Limb (tissue), 2 donors: ENCODE results near the gene CUL1.
"Not testable (repeated sequence)": the region's sequence is repeated elsewhere in the genome, so short reads cannot be mapped to it uniquely, and the experiment has no call there.

Experiments used
- DNase-seq, 2 donors: peaks; one replicate each; pipeline ENCODE4 v3.0.0-alpha.2; 2016; ENCODE audit errors: extremely low spot score in 2 of 2

The CUL1 gene

DNA sequence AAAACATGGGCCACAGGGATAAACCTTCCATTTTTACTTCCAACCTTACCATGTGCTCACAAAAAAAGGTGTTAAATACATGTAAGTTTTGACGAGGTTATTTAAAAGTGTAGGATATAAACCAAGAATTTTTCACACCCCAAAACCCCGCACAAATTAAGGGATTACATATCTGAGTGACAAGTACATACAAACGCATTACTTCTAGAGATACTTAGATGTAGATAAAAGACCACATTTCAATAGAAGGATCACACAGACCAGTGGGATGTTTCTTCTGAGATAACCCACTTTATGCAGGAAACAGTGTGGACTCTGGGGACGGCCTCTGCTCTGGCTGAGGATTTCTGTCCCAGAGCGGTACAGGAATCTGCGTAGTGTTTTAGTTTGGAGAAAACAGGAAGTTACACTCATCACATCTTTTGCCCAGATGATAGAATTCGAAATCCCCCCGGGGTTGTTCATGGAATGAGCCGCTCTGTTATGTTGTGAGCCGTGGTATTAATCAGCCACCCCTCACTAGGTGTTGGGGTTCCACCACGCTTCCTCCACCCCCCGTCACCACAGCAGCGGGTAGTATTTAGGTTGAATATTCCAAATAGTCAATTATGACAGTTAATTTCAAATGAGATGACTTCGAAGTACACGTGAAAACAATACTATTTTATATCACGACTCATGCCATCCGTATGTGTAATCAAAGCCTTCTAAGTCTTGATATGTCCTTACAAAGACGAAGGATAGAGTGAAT lies 1.3 kb upstream of the CUL1 start:
- peak in 1 of 2 donors; percentile 38 for DNase-seq

GRCh38 chr7:148698007-148698396 lies 701 bp upstream of the CUL1 start:
- DNase-seq: no peak

DNA sequence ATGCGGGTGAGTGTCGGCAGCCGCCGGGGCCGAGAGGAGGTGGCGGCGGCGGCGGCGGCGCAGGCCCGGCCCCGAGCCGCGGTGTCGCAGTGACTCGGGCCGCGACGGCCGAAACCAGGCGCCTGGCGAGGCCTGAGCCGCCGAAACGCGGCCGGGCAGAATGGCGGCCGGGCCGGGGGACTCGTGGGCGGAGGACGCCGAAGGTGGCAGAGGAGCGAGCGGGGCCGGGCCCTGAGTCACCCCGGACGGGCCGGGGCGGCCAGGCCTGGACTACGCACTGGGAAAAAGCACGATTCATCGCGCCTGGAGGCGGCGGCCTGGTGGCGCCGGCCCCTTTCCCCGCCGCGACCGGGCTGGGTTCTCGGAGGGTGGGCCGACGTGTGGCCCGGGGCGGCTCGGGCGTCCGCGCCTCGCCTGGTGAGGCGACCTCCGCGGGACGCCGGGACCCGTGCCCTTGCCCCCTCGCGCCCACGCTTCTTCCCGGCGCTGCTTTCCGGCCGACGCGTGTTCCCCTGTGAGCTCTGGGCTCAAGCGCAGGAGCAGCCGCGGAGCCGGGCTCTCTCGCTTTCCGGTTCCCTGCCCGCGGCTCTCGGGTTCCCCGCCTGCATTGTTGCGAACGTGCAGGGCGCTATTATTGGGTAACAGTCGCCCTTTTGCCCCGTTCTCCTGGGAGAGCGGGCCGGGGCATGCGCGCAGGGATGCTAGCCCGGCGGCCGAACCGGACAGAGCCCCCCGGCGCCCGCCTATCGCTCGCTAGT lies 500 bp downstream of the CUL1 start:
- peak in 1 of 2 donors; percentile 78 for DNase-seq

- no peak for DNase-seq
Measured at GRCh38 chr7:148699782-148700629, 1.3 kb downstream of the CUL1 start.

DNA sequence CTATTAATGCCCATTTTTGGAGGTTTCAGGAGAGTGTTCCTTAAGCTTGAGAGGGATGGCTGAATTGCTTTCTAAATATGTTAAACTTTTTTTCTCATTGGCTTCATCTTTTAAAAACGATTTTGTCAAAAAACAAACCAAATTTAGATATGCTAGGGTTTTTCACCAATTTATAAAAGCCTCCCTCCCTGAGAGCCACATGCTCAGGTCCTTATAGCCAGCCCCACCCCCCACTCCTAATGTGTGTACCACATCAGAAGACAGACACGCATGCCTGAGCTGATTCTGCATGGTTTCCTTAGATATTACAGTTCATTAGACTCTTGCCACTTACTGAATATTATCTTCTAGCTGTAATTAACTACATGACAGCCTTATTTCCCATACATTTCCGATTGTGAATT lies 2.0 kb downstream of the CUL1 start:
- peak in 1 of 2 donors; percentile 44 for DNase-seq

DNA sequence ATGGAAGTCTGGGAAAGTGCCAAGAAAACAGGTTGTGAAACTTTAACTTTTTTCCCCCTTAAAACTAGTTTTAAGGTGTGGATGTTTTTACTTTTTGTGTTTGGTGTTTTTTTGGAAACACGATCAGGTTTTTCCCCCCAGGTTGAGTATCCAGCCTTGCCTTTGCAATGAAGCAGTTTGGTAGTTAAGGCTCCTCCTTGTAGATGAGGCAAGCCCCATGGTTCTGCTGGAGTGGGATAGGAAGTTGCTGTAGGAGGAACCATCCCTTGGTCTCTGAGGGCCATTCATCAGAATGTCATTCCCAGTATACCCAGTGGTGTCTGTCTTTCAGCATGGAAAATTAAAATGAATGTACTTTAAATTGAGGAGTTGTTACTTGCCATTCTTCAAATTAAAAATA lies 2.7 kb downstream of the CUL1 start:
- DNase-seq: no peak

GRCh38 chr7:148702876-148703670 lies 4.4 kb downstream of the CUL1 start:
- DNase-seq: no peak

DNA sequence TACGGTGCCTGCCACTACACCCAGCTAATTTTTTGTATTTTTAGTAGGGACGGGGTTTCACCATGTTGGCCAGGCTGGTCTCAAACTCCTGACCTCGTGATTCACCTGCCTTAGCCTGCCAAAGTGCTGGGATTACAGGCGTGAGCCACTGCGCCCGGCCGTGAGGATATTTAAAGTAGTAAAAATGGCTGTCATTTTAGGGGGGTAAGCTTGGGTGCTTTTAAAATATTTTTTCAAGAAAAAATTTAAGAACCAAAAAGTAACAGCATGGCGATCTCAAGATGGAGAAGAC lies 4.9 kb downstream of the CUL1 start:
- not testable (repeated sequence) for DNase-seq

DNA sequence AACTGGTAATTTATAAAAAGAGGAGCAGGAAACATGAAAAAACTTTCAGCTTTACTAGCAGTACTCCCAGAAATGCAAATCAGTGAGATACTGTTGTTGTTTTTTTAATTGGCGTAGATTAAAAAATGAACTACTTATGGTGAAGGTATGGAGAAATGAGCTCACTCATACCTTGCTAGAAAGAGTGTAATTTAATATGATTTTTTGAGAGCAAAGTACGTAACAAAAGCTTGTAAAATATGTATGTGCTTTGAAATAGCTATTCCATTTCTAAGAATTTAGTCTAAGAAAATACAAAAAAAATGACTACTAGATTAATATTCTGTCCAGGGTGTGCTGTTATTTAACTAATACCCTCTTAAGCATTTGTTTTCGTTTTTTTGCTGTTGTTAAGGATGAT lies 5.5 kb downstream of the CUL1 start:
- no peak for DNase-seq

GRCh38 chr7:148704970-148705369 lies 6.3 kb downstream of the CUL1 start:
- DNase-seq: no peak

DNA sequence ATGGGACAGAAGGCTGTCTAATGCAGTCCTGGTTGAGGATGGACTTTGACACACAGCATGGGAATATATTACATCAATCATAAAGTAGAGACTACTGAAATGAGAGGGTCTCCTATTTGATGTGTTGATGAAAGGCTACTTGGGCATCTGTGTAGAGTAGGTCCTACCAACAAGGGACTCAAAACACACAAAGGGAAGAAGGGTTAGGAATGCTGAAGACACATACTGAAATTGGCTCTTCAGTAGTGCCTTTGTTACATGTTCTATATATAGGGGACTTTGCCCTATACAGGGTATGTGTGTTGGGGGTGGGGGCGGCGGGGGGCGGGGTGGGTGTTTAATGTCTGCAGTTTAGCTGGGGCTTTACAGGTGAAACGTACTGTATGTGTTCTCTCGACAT lies 7.7 kb downstream of the CUL1 start:
- DNase-seq: no peak

DNA sequence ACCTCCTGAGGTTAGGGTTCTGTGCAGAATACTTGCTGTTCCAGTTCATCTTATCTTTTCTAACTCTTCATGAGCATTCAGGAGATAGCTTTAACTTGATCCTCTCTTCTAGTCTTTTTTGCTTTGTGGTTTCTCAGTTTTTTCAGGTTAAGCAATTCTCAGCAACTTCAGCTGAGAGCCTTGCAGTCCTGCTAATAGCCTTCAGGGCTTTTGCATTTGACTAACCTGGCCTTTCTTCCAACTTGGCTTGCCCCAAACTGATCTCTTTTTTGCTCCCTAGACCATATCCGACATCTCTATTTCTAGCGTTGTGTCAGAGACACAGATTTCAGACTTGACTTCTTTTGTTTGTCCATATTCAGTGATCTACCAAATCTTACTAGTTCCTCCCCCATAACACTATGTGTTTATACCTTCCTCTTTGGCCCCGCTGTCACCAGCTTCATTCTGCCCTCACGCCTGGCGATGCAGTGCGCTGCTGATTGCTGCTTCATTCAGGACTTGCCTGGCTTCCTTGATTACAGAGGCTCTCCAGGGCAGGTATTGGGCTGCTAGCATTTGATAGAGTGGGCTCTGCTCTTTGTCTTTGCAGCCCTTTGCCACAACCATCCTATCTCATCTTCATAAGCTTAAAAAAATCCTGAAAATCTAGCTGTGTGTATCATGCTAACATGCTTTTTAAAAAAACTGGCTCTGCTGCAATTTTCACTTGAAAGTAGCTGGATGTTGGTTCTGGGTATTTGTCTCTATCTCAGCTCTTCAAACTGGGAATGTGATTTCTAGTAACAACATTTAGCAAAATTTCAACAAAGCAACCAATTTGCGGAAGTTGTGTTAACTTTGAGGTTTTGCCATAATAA lies 9.6 kb downstream of the CUL1 start:
- DNase-seq: no peak

GRCh38 chr7:148709014-148709413 lies 10.3 kb downstream of the CUL1 start:
- no peak for DNase-seq

GRCh38 chr7:148710426-148710825 lies 11.7 kb downstream of the CUL1 start:
- DNase-seq: not testable (repeated sequence)

- no peak for DNase-seq
Measured at GRCh38 chr7:148711191-148712102, 12.7 kb downstream of the CUL1 start.

DNA sequence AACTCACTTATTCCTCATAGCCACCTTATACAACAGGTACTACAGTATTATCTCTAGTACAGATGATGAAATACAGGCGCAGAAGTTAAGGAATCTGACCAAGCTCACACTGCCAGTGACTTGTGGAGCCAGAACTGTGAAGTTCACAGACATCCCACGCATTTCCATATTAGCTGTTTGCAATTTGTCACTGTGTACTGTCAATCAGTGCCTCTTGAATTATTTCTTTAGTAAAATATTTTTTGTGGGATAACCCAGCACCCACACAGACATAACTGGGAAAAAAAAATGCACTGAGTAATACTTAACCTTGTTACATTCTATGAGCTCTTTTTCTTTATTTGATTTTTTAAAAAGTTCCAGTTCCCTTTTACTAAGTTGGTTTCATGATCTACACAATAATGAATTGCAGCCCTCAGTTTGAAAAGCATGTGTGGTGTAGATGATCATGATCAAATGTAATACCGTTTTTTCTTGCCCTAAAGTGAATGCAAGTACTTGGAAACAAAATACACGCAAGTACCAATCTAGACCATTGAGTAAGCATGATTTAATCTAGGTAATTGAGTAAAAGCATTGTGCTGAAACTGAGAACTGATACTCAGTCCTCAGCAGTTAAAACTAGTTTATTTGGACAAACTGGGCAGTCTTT lies 14.1 kb downstream of the CUL1 start:
- DNase-seq: no peak

- no peak for DNase-seq
Measured at GRCh38 chr7:148714498-148714897, 15.8 kb downstream of the CUL1 start.

DNA sequence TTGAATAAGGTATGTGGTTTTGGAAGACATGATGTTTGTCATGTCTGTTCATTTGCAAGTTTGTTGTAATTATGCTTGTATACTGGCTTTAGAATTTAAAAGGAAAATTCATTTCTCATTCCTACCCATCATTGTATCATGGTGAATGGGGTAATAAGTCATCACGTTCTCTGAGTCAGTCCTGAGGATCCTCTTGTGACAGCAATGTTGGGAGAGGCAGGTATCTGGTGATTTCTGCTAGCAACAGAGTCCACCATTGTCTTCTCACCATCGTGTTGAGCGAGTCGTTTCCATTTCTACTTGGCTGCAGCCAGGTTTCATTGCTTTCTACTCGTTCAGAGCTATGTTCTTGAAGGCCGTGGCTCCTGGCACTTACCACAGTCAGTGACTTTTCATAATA lies 16.3 kb downstream of the CUL1 start:
- DNase-seq: no peak

DNA sequence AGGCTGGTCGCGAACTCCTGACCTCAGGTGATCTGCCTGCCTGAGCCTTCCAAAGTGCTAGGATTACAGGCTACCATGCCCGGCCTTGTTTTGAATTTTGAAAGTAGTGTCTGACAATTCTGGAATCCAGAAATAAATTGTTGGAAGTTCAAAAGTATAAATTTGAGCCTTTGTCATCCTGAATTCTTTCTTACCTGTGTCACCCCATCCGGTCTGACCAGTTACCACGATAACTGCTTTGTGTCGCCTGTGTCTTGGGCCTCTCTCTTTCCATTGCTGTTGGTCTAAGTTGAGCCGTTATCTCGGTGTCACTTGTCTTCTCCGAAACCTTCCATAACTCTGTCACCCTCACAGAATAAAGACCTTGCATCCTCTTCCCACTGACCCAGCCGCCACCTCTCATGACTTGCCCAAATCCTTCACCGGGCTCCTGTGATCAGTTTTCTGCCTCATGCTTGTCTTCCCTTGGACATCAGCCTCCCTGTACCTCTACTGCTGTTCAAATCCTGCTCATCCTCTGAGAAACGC lies 18.6 kb downstream of the CUL1 start:
- DNase-seq: no peak
